ENCODE data around the gene ADI1. TPM values are rescaled to one million over a fixed set of nuclear protein-coding genes. Genes with fewer than 3 reads are reported as not detected.

Gene ADI1
- total RNA-seq, 1 experiment from 2014 or later = 68.1 TPM

Other genes with a start within 250 kb of the ADI1 start
- gene EIPR1, start 141.7 kb downstream of the ADI1 start, total RNA-seq (2014; rRNA removed; shearing (Covaris generic)) = 68.2 and 73.1 TPM in 2 replicates
- gene TRAPPC12, start 139.8 kb downstream of the ADI1 start, total RNA-seq (2014; rRNA removed; shearing (Covaris generic)) = 34.8 and 42.8 TPM in 2 replicates
- 45.2 and 47.9 TPM in 2 replicates for gene RNASEH1, start 38.8 kb upstream of the ADI1 start, total RNA-seq (2014; rRNA removed; shearing (Covaris generic))
- 4,223 and 4,897 TPM in 2 replicates for gene RPS7, start 55.7 kb upstream of the ADI1 start, total RNA-seq (2014; rRNA removed; shearing (Covaris generic))
- gene COLEC11, start 75.6 kb upstream of the ADI1 start, total RNA-seq (2014; rRNA removed; shearing (Covaris generic)) = not detected in 2 replicates
- not detected in 2 replicates for gene ALLC, start 138.7 kb upstream of the ADI1 start, total RNA-seq (2014; rRNA removed; shearing (Covaris generic))
- not detected in 2 replicates for gene DCDC2C, start 184.0 kb upstream of the ADI1 start, total RNA-seq (2014; rRNA removed; shearing (Covaris generic))

Data from SK-MEL-5 (cell line).